Measurements from ENCODE around the gene CYP24A1.

CYP24A1 gene

GRCh38 chr20:54209216-54209813, 35.5 kb upstream of the CYP24A1 start:
- no peaks in the 10 kb centered on the region for H3K27me3 ChIP-seq (ENCODE audit: low read depth)
- H3K36me3 ChIP-seq (replicated peaks), result peaks cover 3% of the 10 kb centered on the region
- DNase-seq (ENCODE audit: low spot score in 2 of 2), result no peak
- in situ Hi-C loops (cut with MboI; ENCODE audit: low sequenced_read_pairs), result loop anchor here (25.0 kb wide), 1 partner anchor 647 kb away; no protein-coding TSS in a partner anchor
- peaks cover 7% of the 10 kb centered on the region for H3K4me1 ChIP-seq
- H3K4me3 ChIP-seq, result peak overlapping the region; percentile 74
- no peaks in the 10 kb centered on the region for H3K9me3 ChIP-seq

GRCh38 chr20:54208548-54209176, 34.9 kb upstream of the CYP24A1 start:
- H3K4me1 ChIP-seq, result peaks cover 7% of the 10 kb centered on the region
- no peaks in the 10 kb centered on the region for H3K9me3 ChIP-seq
- H3K36me3 ChIP-seq (replicated peaks), result peaks cover 3% of the 10 kb centered on the region
- H3K4me3 ChIP-seq, result peak overlapping the region; percentile 74
- no peaks in the 10 kb centered on the region for H3K27me3 ChIP-seq (ENCODE audit: low read depth)
- DNase-seq (ENCODE audit: low spot score in 2 of 2), result peak; percentile 7 to 15
- in situ Hi-C loops (cut with MboI; ENCODE audit: low sequenced_read_pairs), result loop anchor here (25.0 kb wide), 1 partner anchor 646 kb away; no protein-coding TSS in a partner anchor

DNA sequence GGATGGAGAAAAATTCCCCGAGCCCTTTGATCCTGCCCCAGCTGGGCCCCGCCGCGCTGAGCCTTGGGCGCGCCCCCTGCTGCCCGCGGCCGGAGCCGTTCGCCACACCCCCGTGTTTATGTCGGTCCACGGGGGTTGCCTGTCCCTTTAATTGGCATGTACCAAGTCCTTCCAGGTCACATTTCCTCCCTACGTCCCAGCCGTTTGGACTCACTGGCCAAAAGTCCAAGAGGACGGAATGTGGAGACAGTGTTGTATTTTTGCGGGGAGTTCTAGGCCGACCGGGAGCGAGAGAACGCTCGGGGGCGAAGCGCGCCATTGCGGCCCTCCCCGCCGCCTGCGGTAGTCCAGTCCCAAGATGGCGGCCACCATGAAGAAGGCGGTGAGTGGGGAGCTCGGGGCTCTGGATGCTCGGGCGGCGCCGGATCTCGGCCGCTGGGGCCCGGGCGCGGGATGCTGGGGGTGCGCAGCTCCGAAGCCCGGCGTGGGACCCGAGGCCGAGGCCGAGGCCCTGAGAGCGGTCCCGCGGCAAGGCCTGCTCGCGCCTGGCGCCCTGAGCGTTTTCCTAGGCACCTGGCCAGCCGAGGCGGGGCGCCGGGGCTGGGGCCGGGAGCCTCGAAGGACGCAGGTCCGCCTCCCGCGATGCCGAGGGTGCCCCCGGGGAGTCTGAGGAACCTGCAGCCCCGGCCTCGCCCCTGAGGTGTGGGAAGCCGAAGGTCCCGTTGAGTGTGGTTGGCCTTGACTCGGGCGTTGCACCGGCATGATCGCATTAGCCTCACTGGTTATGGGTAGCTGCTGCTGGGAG, 34.2 kb upstream of the CYP24A1 start, which contains the start of gene PFDN4:
Gene PFDN4 (plus strand): TSS at position 345 of the 805 bp plus-strand sequence. CDS start 14 bp downstream, at position 359.
- peak; percentile 79 to 89 for DNase-seq (ENCODE audit: low spot score in 2 of 2)
- in situ Hi-C loops (cut with MboI; ENCODE audit: low sequenced_read_pairs), result loop anchor here (25.0 kb wide), 1 partner anchor 646 kb away; no protein-coding TSS in a partner anchor
- H3K4me1 ChIP-seq, result peaks cover 7% of the 10 kb centered on the region

GRCh38 chr20:54207053-54207742, 33.4 kb upstream of the CYP24A1 start:
- no peak for DNase-seq (ENCODE audit: low spot score in 2 of 2)
- H3K4me1 ChIP-seq, result peaks cover 7% of the 10 kb centered on the region
- H3K9me3 ChIP-seq, result no peaks in the 10 kb centered on the region
- peak overlapping the region; percentile 74 for H3K4me3 ChIP-seq
- H3K36me3 ChIP-seq (replicated peaks), result peaks cover 3% of the 10 kb centered on the region
- in situ Hi-C loops (cut with MboI; ENCODE audit: low sequenced_read_pairs), result loop anchor here (25.0 kb wide), 1 partner anchor 645 kb away; no protein-coding TSS in a partner anchor
- H3K27me3 ChIP-seq (ENCODE audit: low read depth), result no peaks in the 10 kb centered on the region; the same call in 1 of the 2 replicates

More for the DNA sequence above, 34.2 kb upstream of the CYP24A1 start, which contains the start of gene PFDN4:
- Histone ChIP-seq H3K9me3 (no peaks in the 10 kb centered on the region), H3K4me3 (peak within 1 kb of the TSS; percentile 74), H3K36me3 (replicated peaks) (peaks cover 3% of the 10 kb centered on the region), H3K27me3 (ENCODE audit: low read depth) (no peaks in the 10 kb centered on the region)

- Histone ChIP-seq H3K4me1 (peaks cover 7% of the 10 kb centered on the region), H3K36me3 (replicated peaks) (peaks cover 3% of the 10 kb centered on the region; the same call in 1 of the 2 replicates), H3K4me3 (no peak overlapping the region), H3K9me3 (no peaks in the 10 kb centered on the region), H3K27me3 (ENCODE audit: low read depth) (no peaks in the 10 kb centered on the region; the same call in 1 of the 2 replicates)
- no peak for DNase-seq (ENCODE audit: low spot score in 2 of 2)
- in situ Hi-C loops (cut with MboI; ENCODE audit: low sequenced_read_pairs), result loop anchor here (25.0 kb wide), 1 partner anchor 643 kb away; no protein-coding TSS in a partner anchor
These were observed 31.7 kb upstream of the CYP24A1 start for GRCh38 chr20:54205450-54205849.

GRCh38 chr20:54204481-54204880, 30.7 kb upstream of the CYP24A1 start:
- H3K4me1 ChIP-seq, result peaks cover 6% of the 10 kb centered on the region
- peaks cover 3% of the 10 kb centered on the region; the same call in 1 of the 2 replicates for H3K36me3 ChIP-seq (replicated peaks)
- no peaks in the 10 kb centered on the region; the same call in 1 of the 2 replicates for H3K27me3 ChIP-seq (ENCODE audit: low read depth)
- no peaks in the 10 kb centered on the region for H3K9me3 ChIP-seq
- H3K4me3 ChIP-seq, result no peak overlapping the region
- DNase-seq (ENCODE audit: low spot score in 2 of 2), result no peak
- in situ Hi-C loops (cut with MboI; ENCODE audit: low sequenced_read_pairs), result loop anchor here (25.0 kb wide), 1 partner anchor 642 kb away; no protein-coding TSS in a partner anchor

DNA sequence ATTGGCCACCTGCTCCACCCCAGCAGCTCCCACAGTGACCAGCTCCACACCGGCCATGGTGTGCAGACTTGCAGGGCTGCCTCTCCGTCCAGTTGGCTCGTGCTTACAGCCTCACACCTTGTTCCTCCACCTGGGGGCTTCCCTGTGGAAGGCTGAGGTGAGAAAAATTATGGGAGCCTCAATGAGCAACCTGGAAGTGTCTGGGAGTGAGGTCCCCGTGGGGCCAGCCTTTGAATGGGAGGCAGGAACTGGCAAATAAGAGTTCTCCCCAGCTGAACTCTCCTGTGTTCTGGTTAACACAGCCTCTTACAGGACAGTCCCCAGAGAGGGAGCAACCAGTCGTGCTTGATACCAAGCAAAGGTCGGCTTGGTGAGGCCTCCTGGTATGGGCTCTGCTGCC, 30.3 kb upstream of the CYP24A1 start:
- H3K4me3 ChIP-seq, result no peak overlapping the region
- H3K27me3 ChIP-seq (ENCODE audit: low read depth), result no peaks in the 10 kb centered on the region; the same call in 1 of the 2 replicates
- no peaks in the 10 kb centered on the region for H3K9me3 ChIP-seq
- peaks cover 2% of the 10 kb centered on the region; the same call in 1 of the 2 replicates for H3K4me1 ChIP-seq
- DNase-seq (ENCODE audit: low spot score in 2 of 2), result no peak
- H3K36me3 ChIP-seq (replicated peaks), result peaks cover 3% of the 10 kb centered on the region; the same call in 1 of the 2 replicates
- in situ Hi-C loops (cut with MboI; ENCODE audit: low sequenced_read_pairs), result loop anchor here (25.0 kb wide), 1 partner anchor 642 kb away; no protein-coding TSS in a partner anchor

GRCh38 chr20:54203281-54203680, 29.5 kb upstream of the CYP24A1 start:
- Histone ChIP-seq H3K4me3 (no peak overlapping the region), H3K27me3 (ENCODE audit: low read depth) (no peaks in the 10 kb centered on the region; the same call in 1 of the 2 replicates), H3K9me3 (no peaks in the 10 kb centered on the region), H3K4me1 (no peaks in the 10 kb centered on the region), H3K36me3 (replicated peaks) (peaks cover 3% of the 10 kb centered on the region; the same call in 1 of the 2 replicates)
- no peak for DNase-seq (ENCODE audit: low spot score in 2 of 2)
- in situ Hi-C loops (cut with MboI; ENCODE audit: low sequenced_read_pairs), result loop anchor here (25.0 kb wide), 1 partner anchor 641 kb away; no protein-coding TSS in a partner anchor

DNA sequence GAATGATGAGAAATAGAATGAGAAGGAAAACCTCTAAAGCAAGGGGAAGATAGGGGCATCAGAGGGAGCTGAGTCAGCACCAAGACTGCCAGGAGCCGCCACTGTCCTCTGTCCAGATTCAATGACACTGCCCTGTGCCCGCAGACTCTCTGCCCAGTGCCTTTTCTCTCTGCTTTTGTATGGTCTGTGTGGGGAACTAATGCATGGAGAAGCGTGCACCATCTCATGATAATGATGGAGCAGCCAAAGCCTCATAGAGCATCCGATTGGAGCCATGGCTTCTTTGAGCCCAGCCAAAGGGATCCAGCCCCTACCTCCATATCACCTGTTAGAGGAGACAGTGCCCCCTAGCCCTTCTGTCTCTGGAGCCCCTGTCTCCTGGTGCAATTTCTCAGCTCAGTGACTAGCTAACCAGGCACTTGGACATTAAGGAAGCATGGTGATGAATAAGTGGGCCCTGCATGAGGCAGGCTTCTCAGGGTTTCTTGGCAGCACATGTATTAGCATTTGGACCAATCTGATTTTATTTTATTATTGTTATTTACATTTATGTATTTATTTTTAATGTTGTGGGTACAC, 27.6 kb upstream of the CYP24A1 start:
- in situ Hi-C loops (cut with MboI; ENCODE audit: low sequenced_read_pairs), result loop anchor here (25.0 kb wide), 1 partner anchor 639 kb away; no protein-coding TSS in a partner anchor
- H3K4me3 ChIP-seq, result no peak overlapping the region
- H3K4me1 ChIP-seq, result no peaks in the 10 kb centered on the region
- no peaks in the 10 kb centered on the region for H3K36me3 ChIP-seq (replicated peaks)
- H3K27me3 ChIP-seq (ENCODE audit: low read depth), result peaks cover 1% of the 10 kb centered on the region; the same call in 1 of the 2 replicates
- no peaks in the 10 kb centered on the region for H3K9me3 ChIP-seq
- no peak for DNase-seq (ENCODE audit: low spot score in 2 of 2)

- H3K27me3 ChIP-seq (ENCODE audit: low read depth), result peaks cover 2% of the 10 kb centered on the region; the same call in 1 of the 2 replicates
- DNase-seq (ENCODE audit: low spot score in 2 of 2), result no peak
- H3K4me1 ChIP-seq, result no peaks in the 10 kb centered on the region
- no peaks in the 10 kb centered on the region for H3K9me3 ChIP-seq
- in situ Hi-C loops (cut with MboI; ENCODE audit: low sequenced_read_pairs), result loop anchor here (25.0 kb wide), 1 partner anchor 638 kb away; no protein-coding TSS in a partner anchor
- no peak overlapping the region for H3K4me3 ChIP-seq
- no peaks in the 10 kb centered on the region for H3K36me3 ChIP-seq (replicated peaks)
These were observed 26.9 kb upstream of the CYP24A1 start for GRCh38 chr20:54200487-54201267.

GRCh38 chr20:54199721-54200176, 26.0 kb upstream of the CYP24A1 start:
- H3K4me3 ChIP-seq, result no peak overlapping the region
- peak; percentile 51 to 83 for DNase-seq (ENCODE audit: low spot score in 2 of 2)
- no peaks in the 10 kb centered on the region for H3K36me3 ChIP-seq (replicated peaks)
- H3K4me1 ChIP-seq, result no peaks in the 10 kb centered on the region
- no peaks in the 10 kb centered on the region for H3K9me3 ChIP-seq
- peaks cover 2% of the 10 kb centered on the region; the same call in 1 of the 2 replicates for H3K27me3 ChIP-seq (ENCODE audit: low read depth)
- in situ Hi-C loops (cut with MboI; ENCODE audit: low sequenced_read_pairs), result loop anchor here (5.0 to 25.0 kb wide), 2 partner anchors 97 to 637 kb away; no protein-coding TSS in a partner anchor

All from HAP-1 (cell line).